GM21423 (cell line): ENCODE measurements around the gene SLC17A3.

Source experiments
- ATAC-seq: cut with Tn5 transposase; IDR thresholded peaks from one replicate; pipeline ENCODE4 v1.9.1; 2021; ENCODE audit warnings: mild to moderate bottlenecking, moderate library complexity; ENCODE audit not compliant: unreplicated experiment

The SLC17A3 gene

GRCh38 chr6:25892877-25893276 lies 18.8 kb upstream of the SLC17A3 start:
- no peak for ATAC-seq

- no peak for ATAC-seq
Measured at GRCh38 chr6:25889877-25890853, 16.1 kb upstream of the SLC17A3 start.

- ATAC-seq: no peak
Measured at GRCh38 chr6:25888626-25889025, 14.6 kb upstream of the SLC17A3 start.

- no peak for ATAC-seq
Measured at GRCh38 chr6:25886066-25886465, 12.0 kb upstream of the SLC17A3 start.

GRCh38 chr6:25883991-25884390 lies 9.9 kb upstream of the SLC17A3 start:
- no peak for ATAC-seq

- ATAC-seq: no peak
Measured at GRCh38 chr6:25883536-25883935, 9.5 kb upstream of the SLC17A3 start.

- ATAC-seq: no peak
Measured at GRCh38 chr6:25882051-25882496, 8.0 kb upstream of the SLC17A3 start.

GRCh38 chr6:25880601-25881000 lies 6.6 kb upstream of the SLC17A3 start:
- ATAC-seq: no peak

- ATAC-seq: no peak
Measured at GRCh38 chr6:25878721-25879322, 4.8 kb upstream of the SLC17A3 start.

GRCh38 chr6:25875926-25876602 lies 2.0 kb upstream of the SLC17A3 start:
- no peak for ATAC-seq

- no peak for ATAC-seq
Measured at GRCh38 chr6:25875563-25875905, 1.5 kb upstream of the SLC17A3 start.

- ATAC-seq: no peak
Measured at GRCh38 chr6:25874822-25875562, 949 bp upstream of the SLC17A3 start.

GRCh38 chr6:25872814-25873213 lies 1.2 kb downstream of the SLC17A3 start:
- no peak for ATAC-seq

GRCh38 chr6:25869840-25870239 lies 4.2 kb downstream of the SLC17A3 start:
- no peak for ATAC-seq

GRCh38 chr6:25868436-25869183 lies 5.4 kb downstream of the SLC17A3 start:
- ATAC-seq: no peak

- no peak for ATAC-seq
Measured at GRCh38 chr6:25866011-25866410, 8.0 kb downstream of the SLC17A3 start.

- no peak for ATAC-seq
Measured at GRCh38 chr6:25863360-25863759, 10.7 kb downstream of the SLC17A3 start.

- no peak for ATAC-seq
Measured at GRCh38 chr6:25862199-25862598, 11.8 kb downstream of the SLC17A3 start.

GRCh38 chr6:25852756-25853155 lies 21.3 kb downstream of the SLC17A3 start:
- no peak for ATAC-seq

GRCh38 chr6:25851961-25852360 lies 22.1 kb downstream of the SLC17A3 start:
- no peak for ATAC-seq
